CD4-positive, alpha-beta T cell treated with Interleukin-12 subunit alpha and Interleukin-12 subunit beta, for 1 hour (primary cell): ENCODE measurements around the gene CCDC80.

ENCODE experiments used
- DNase-seq: peaks from one replicate; pipeline ENCODE4 v3.0.0-alpha.2; 2020

The CCDC80 gene

DNA sequence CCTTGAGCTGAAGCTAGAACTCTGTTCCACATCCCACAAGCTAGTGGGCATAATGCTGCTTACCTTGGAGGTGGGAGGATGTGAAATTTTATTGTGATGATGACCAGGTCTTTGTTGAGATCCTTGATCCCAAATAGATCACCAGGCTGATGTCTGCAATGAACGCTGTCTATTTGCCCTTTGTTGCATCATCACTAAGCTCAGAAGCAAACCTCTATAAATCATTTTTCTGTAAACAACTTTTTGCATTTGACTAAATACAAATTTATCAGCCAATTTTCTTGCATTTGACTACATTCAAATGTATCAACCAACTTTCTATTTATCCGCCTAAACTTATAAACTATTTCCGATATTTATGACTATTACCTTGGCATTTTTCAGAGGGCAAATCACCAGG is 9.7 kb downstream of the CCDC80 start:
- DNase-seq: no peak

DNA sequence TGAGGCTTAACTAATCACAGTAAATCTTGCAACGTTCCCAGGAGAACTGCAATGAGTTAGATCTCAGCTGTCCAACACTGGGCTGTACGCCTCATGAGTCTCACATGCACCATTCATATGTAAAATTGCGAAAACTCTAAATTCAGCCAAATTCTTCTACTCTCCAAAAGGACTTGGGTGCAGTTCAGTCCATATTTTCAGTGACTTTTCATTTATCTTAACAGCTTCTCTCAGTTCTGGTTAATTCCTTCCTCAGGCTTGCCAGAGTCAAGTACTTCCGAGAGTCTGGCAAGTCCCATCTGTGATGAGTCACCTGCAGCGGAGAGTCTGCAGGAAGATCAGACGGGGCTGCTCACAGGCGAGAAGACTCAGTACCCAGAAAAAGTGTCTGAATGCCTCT is 11.5 kb downstream of the CCDC80 start:
- no peak for DNase-seq

DNA sequence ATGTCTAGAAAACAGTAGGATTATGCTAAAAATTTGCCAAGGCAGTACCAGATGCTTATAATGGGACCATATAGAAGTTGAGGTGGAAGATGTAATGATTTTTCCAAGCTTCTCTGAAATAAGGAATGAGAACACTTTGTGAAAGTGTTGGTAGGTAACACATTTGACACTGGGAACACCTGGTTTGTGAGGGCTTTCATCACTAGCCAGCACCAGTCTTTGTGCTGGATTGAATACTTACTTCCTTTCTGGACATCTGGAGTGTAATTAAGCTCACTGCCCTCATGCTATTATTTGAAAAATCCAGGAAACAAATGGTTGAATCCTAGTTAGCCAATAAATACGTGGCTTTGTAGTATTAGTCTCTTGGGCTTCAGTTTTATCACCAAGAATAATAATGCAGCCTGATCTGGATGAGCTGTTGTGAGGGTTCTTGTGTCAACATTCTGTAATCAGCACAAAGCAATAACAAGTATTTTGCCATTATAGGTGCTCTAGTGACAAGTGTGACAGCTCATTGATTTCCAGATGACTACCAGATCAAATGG is 12.9 kb downstream of the CCDC80 start:
- no peak for DNase-seq

- DNase-seq: no peak
Observed at GRCh38 chr3:112627419-112627818, 13.5 kb downstream of the CCDC80 start.

DNA sequence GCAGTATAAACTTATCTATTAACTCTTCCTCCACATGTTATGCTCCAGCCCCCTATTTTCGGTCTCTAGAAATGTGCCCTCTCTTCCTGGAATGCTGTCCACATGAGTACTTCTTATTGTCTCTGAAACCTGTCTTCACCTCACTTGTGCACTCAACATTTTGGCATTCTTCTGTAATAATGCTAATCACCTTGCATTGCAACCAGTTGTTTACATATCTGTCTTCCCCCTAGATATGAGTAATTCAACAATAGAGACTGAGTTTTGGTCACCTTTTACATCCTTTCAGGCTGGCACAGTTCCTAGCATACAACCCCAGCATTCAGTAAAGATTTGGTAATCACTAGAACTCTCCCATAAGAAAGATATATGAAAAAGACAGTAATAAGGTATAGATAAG is 17.2 kb downstream of the CCDC80 start:
- DNase-seq: no peak

- DNase-seq: no peak
Observed at GRCh38 chr3:112623213-112623612, 17.7 kb downstream of the CCDC80 start.

DNA sequence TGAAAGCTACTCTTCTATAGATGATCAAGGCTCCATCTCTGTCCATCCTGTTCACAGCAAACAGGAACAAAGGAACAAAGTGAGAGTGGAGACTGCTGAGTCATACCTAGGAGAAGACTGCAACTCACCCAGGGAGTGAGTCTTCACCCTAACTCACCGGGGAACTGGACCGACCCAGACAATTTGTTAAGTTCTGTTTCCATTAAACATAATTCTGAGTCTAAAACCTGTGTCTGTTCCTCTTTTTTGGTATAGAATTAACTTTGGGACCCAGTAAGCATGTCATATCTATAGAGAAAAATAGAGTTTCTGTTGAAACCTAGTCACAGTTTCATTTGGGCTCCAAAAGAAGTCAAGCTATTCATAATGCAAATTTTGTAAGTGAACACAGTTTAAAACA is 21.6 kb downstream of the CCDC80 start:
- no peak for DNase-seq

GRCh38 chr3:112617285-112617684 is 23.7 kb downstream of the CCDC80 start:
- no peak for DNase-seq

DNA sequence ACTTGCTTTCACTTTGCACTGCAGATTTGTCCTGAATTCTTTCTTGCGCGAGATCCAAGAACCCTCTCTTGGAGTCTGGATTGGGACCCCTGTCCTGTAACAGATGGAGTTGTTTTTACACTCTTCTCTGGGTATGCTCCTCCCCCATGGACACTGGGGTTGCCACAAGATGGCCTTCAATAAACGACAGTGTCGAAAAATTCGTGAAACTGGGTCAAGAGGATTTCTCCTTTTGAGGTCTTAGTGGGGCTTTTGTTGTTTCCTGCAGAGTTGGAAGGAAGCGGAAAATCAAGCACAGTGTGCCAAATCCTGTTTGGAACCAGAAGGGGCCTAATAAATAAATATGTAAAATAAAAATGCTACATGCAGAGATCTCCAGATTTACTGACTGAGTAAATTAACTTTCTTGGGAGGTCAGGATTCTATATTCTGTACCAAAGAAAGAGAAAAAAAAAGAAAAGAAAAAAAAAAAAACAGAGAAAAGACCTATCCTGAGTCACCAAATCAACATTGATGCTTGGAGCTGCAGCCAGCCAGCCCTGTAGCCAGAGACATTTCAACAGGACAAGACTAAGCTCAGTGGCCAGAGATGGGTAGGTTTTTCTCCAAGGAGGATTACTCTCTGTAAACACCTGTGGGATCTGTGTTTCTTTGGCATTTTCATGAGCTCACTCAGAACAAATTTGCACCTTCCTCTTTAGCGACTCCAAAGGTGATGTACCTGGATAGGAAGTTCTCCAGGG is 24.8 kb downstream of the CCDC80 start:
- DNase-seq: no peak

GRCh38 chr3:112611752-112612515 is 29.0 kb downstream of the CCDC80 start:
- DNase-seq: no peak

GRCh38 chr3:112610121-112610520 is 30.8 kb downstream of the CCDC80 start:
- DNase-seq: no peak

DNA sequence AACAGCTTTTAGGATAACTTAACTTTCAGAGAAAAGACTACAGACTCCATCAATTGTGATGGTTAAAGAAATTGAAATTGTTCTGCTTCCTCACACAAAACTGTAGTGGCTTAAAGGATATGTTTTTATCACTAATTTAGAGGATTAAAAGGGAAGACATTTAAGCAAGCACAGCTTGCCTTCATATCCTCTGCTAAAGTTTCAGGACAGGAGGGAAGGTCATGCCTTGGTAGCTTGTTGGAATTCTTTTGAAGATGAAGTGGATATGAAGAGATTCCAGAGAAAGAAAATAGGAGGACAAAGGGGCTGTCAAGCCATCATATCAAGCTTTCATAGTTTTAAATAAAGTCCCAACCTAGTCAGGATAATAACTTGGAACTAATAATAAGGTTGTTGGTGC is 33.1 kb downstream of the CCDC80 start:
- DNase-seq: no peak

DNA sequence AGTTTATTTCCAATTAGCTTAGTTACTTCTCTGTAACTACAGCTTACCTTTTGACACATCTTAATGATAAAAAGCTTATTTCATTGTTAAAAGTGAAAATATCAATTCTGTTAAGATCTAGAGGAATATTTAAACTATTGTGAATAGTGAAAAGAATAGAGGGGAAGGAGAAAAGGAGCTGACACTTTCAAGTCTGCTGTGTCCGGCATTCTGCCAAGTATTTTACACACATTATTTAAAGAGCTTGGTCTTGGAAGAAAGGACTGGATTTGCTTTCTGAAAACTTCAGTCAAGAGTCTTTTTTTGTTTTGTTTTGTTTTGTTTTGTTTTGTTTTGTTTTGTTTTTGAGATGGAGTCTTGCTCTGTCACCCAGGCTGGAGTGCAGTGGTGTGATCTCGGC is 34.8 kb downstream of the CCDC80 start:
- DNase-seq: no peak

- no peak for DNase-seq
Observed at GRCh38 chr3:112605285-112605684, 35.7 kb downstream of the CCDC80 start.

DNA sequence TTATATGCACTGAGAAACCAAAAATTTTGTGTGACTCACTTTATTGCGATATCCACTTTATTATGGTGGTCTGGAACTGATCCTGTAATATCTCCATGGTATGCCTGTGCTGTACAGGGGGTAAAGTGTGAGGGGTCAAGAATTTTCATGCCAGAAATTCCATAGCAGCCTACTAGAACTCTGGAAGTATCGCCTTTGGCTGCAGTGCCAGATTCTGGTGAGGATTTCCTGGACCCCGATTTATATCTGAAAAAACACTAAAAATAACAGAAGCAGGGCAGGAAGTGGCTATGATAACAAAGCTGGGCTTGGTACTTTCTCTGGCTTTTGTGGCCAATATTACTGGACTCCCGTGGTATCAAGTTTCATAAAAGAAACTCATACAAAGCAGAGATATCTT is 36.4 kb downstream of the CCDC80 start:
- no peak for DNase-seq

DNA sequence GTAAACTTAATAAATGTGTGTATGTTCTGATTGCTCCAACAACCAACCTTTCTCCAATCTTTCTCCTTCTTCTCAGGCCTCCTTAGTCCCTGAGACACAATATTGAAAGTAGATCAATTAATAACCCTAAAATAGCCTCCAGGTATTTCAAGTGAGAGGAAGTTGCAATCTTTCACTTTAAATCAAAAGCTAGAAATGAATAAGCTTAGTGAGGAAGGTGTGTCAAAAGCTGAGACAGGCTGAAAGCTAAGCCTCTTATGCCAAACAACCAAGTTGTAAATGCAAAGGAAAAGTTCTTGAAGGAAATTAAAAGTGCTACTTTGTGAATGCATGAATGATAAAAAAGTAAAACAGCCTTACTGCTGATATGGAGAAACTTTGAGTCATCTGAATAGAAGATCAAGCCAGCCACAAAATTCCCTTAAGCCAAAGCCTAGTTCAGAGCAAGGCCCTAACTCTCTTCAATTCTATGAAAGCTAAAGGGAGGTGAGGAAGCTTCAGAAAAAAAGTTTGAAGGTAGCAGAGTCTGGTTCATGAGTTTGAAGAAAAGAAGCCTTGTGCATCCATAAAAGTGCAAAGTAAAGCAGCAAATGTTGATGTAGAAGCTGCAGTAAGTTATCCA is 38.6 kb downstream of the CCDC80 start:
- no peak for DNase-seq

DNA sequence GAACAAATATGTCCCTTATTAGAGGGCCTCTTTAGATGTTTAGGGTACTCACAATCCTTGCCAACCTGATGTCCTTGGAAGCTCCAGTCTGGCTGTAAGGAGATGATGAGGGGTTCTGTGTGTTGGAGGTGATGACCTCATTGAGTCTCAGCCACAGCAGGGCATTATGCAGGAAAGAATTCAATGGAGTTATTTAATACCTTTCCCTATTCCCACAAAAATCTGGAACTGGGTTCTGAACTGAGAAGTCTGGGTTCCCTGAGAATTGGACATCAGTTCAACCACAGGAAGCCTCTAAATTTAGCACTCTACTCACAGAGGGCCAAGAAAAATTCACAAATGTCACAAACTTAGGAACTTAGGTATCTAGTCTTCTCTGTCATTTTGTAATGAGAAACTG is 42.2 kb downstream of the CCDC80 start:
- DNase-seq: no peak

- no peak for DNase-seq
Observed at GRCh38 chr3:112597945-112598344, 43.0 kb downstream of the CCDC80 start.

DNA sequence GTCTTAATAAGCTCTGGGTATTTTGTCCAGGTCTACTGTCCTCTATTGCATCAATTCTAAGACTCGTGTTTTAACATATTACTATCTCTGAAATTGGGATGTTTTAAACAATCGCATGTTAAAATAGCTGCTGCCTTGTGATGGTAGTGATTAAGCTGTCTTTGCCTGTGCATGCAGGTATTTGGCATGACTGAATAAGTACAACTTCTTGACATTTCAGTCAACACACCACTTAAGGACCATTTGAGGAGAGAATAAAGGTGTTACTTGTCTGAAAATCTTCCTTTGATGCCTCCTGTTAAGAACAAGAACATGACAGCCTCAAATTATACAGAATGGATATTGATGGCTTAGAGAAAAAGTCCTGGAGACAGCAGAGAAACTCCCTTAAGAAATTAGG is 46.1 kb downstream of the CCDC80 start:
- no peak for DNase-seq

DNA sequence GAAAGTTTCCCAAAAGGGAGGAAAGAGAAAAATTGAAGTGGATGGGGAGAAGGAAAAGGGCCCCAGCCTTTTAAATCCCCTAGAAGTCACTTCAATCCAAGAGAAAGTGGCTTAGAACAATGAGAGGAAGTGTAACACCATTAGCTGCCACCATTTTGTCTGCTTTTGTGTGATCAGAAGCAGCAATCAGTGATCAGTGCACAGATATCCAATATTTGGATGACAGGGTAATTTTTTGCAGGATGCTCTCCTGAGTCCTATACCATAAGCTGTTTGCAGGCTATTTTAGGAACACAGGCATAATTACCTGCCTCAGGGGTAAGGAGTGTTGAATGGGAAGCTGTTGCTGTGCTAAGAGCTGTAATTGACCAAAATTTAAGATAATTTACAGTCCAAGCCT is 47.7 kb downstream of the CCDC80 start:
- DNase-seq: no peak

DNA sequence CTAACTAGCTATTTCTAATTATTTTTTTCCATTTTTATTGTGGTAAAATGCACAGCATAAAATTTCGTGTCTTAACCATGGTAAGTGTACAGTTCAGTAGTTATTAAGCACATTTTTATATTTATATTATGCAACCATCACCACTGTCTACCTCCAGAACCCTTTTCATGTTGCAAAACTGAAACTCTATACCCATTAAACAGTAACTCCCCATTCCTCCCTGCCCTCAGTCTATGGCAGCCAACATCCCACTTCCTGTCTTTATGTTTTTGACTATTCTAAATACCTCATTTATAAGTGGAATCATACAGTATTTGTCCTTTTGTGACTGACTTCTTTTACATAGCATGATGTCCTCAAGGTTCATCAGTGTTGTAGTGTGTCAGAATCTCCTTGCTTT is 53.6 kb downstream of the CCDC80 start:
- no peak for DNase-seq

DNA sequence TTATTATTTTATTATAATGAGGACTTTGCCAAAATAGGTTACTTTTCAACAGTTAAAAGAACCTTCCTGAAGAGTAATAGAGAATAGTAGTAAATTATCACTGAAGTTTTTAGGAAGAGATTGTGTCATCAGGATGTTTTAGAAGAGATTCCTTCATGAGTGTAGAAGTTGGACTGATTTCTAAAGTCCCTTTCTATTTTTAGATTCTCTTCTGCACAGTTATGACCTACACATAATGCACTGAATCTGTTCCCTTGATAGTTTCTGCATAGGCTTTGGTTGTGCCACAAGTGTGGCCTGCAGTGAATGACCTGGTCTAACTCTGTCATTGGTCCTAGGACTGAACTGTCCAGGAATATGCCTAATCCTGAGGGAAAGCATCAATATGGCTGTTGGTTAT is 55.2 kb downstream of the CCDC80 start:
- no peak for DNase-seq

GRCh38 chr3:112583105-112583504 is 57.8 kb downstream of the CCDC80 start:
- no peak for DNase-seq
